Measurements from ENCODE around the gene ARHGEF5.
"Not testable (repeated sequence)": the region's sequence is repeated elsewhere in the genome, so short reads cannot be mapped to it uniquely, and the experiment has no call there.

The ARHGEF5 gene

GRCh38 chr7:144384071-144384470 lies 28.9 kb downstream of the ARHGEF5 start:
- DNase-seq (ENCODE audit: low read depth), result no peak

GRCh38 chr7:144384555-144385245 lies 29.5 kb downstream of the ARHGEF5 start:
- no peak for DNase-seq (ENCODE audit: low read depth)

- no peak for DNase-seq (ENCODE audit: low read depth)
Measured at GRCh38 chr7:144386741-144387140, 31.5 kb downstream of the ARHGEF5 start.

GRCh38 chr7:144388950-144389349 lies 33.7 kb downstream of the ARHGEF5 start:
- DNase-seq (ENCODE audit: low read depth), result no peak

- no peak for DNase-seq (ENCODE audit: low read depth)
Measured at GRCh38 chr7:144390481-144390880, 35.3 kb downstream of the ARHGEF5 start.

- no peak for DNase-seq (ENCODE audit: low read depth)
Measured at GRCh38 chr7:144391014-144391413, 35.8 kb downstream of the ARHGEF5 start.

GRCh38 chr7:144391823-144392255 lies 36.6 kb downstream of the ARHGEF5 start:
- no peak for DNase-seq (ENCODE audit: low read depth)

GRCh38 chr7:144397086-144397485 lies 41.9 kb downstream of the ARHGEF5 start:
- no peak for DNase-seq (ENCODE audit: low read depth)

- DNase-seq (ENCODE audit: low read depth), result no peak
Measured at GRCh38 chr7:144398291-144398690, 43.1 kb downstream of the ARHGEF5 start.

- no peak for DNase-seq (ENCODE audit: low read depth)
Measured at GRCh38 chr7:144398911-144399310, 43.7 kb downstream of the ARHGEF5 start.

GRCh38 chr7:144399946-144400345 lies 44.7 kb downstream of the ARHGEF5 start:
- no peak for DNase-seq (ENCODE audit: low read depth)

- DNase-seq (ENCODE audit: low read depth), result no peak
Measured at GRCh38 chr7:144401490-144401889, 46.3 kb downstream of the ARHGEF5 start.

GRCh38 chr7:144403102-144403501 lies 47.9 kb downstream of the ARHGEF5 start:
- DNase-seq (ENCODE audit: low read depth), result no peak

GRCh38 chr7:144403649-144404061 lies 48.5 kb downstream of the ARHGEF5 start, which contains the start of gene NOBOX:
TSS of gene NOBOX (minus strand) at chr7:144403693.
- no peak for DNase-seq (ENCODE audit: low read depth)

- no peak for DNase-seq (ENCODE audit: low read depth)
Measured at GRCh38 chr7:144404946-144405345, 49.7 kb downstream of the ARHGEF5 start.

- no peak for DNase-seq (ENCODE audit: low read depth)
Measured at GRCh38 chr7:144407266-144407931, 52.2 kb downstream of the ARHGEF5 start.

- no peak for DNase-seq (ENCODE audit: low read depth)
Measured at GRCh38 chr7:144408121-144408520, 52.9 kb downstream of the ARHGEF5 start.

- DNase-seq (ENCODE audit: low read depth), result no peak
Measured at GRCh38 chr7:144410441-144410840, 55.2 kb downstream of the ARHGEF5 start.

- no peak for DNase-seq (ENCODE audit: low read depth)
Measured at GRCh38 chr7:144414815-144415214, 59.6 kb downstream of the ARHGEF5 start.

- DNase-seq (ENCODE audit: low read depth), result no peak
Measured at GRCh38 chr7:144415858-144416257, 60.7 kb downstream of the ARHGEF5 start.

GRCh38 chr7:144416341-144416740 lies 61.1 kb downstream of the ARHGEF5 start:
- no peak for DNase-seq (ENCODE audit: low read depth)

- DNase-seq (ENCODE audit: low read depth), result not testable (repeated sequence)
Measured at GRCh38 chr7:144418931-144419330, 63.7 kb downstream of the ARHGEF5 start.

- DNase-seq (ENCODE audit: low read depth), result not testable (repeated sequence)
Measured at GRCh38 chr7:144427539-144427938, 72.3 kb downstream of the ARHGEF5 start.

GRCh38 chr7:144428431-144428830 lies 73.2 kb downstream of the ARHGEF5 start:
- DNase-seq (ENCODE audit: low read depth), result no peak

All from stimulated activated CD8-positive, alpha-beta memory T cell treated with anti-CD3 and anti-CD28 coated beads, Interleukin-15, amount 100 ng/mL, for 1 hour (primary cell).